ENCODE data around the gene TMEM213. TPM values are rescaled to one million over a fixed set of nuclear protein-coding genes. Genes with fewer than 3 reads are reported as not detected.
"Not testable (repeated sequence)": the region's sequence is repeated elsewhere in the genome, so short reads cannot be mapped to it uniquely, and the experiment has no call there.

The TMEM213 gene
- total and polyA plus RNA-seq, 9 of the 15 experiments (the other 6 are each of a cell fraction or from before 2014, with no cell fraction given), result not detected

GRCh38 chr7:138809346-138809745 is 11.6 kb downstream of the TMEM213 start:
- no peaks in the 10 kb centered on the region for H3K9me1 ChIP-seq (ENCODE audit: control insufficient read depth, insufficient read depth, low read length)
- no TSS peak for BruUV-seq (replicated peaks)
- H3K79me2 ChIP-seq (ENCODE audit: control insufficient read depth, insufficient read depth, low read length), result no peaks in the 10 kb centered on the region
- in situ Hi-C loops (cut with MboI) (no loop called here), intact Hi-C loops (cut with micrococcal nuclease) (no loop called here)
- H4K20me1 ChIP-seq (replicated peaks; ENCODE audit: control insufficient read depth, insufficient read depth, low read length), result no peaks in the 10 kb centered on the region
- no peak overlapping the region for H3K4me3 ChIP-seq
- ATAC-seq (no peak), FAIRE-seq (no peak), DNase-seq (ENCODE audit: extremely low read depth in 1 of 4, low spot score in 3 of 4) (no peak)
- H3K36me3 ChIP-seq (ENCODE audit: control insufficient read depth, insufficient read depth, low read length), result no peaks in the 10 kb centered on the region
- ChIA-PET CTCF (ENCODE audit: low intra/inter-chr PET ratio) (no interaction called here), POLR2A (no interaction called here)
- no peak overlapping the region for H2AFZ ChIP-seq (ENCODE audit: low read depth, low read length)
- H3K9ac ChIP-seq (ENCODE audit: insufficient read depth in 1 of 2, low read depth in 2 of 2, low read length in 2 of 2), result no peak overlapping the region
- WGBS (ENCODE audit: insufficient coverage, low coverage, missing lambda C conversion rate), result 1% methylated on average over 4 of the region's 4 CpGs
- H3K4me1 ChIP-seq (replicated peaks in 1 of 2; ENCODE audit: control insufficient read depth in 2 of 2, insufficient read depth in 2 of 2, low read length in 2 of 2), result no peaks in the 10 kb centered on the region
- H3K4me2 ChIP-seq (ENCODE audit: insufficient read depth, low read length), result no peak overlapping the region
- H3K9me3 ChIP-seq (replicated peaks; ENCODE audit: control insufficient read depth, insufficient read depth, low read depth, low read length), result no peaks in the 10 kb centered on the region
- 0 out of 2 replicates have a peak, but pooled peaks have one; percentile 38 for TF ChIP-seq SPI1 (IDR thresholded peaks at IDR 0.05; ENCODE audit: borderline replicate concordance, low read depth, low read length)
- TF ChIP-seq HMGN3 (IDR thresholded peaks at IDR 0.05; ENCODE audit: borderline replicate concordance, extremely low read depth, insufficient read length, low read depth, low read length), result no peak
- no peak for TF ChIP-seq ETV1 (tag; conservative IDR thresholded peaks at IDR 0.05; ENCODE audit: low read depth)
- TF ChIP-seq CBX3 (IDR thresholded peaks at IDR 0.05; ENCODE audit: borderline replicate concordance in 1 of 2, low read length in 2 of 2), result no peak
- no peak for TF ChIP-seq ZNF717 (CRISPR knock-in tag; IDR thresholded peaks at IDR 0.05)
- no peak overlapping the region for H3K27ac ChIP-seq (ENCODE audit: extremely low read depth, low read depth, low read length)
- peaks cover 3 to 14% of the 10 kb centered on the region in 2 experiments; a peak in 3 of 5 replicates for H3K27me3 ChIP-seq (ENCODE audit: control insufficient read depth in 2 of 2, insufficient read depth in 2 of 2, low read length in 2 of 2)

- H3K27ac ChIP-seq (ENCODE audit: extremely low read depth, low read depth, low read length); in situ Hi-C loops (cut with MboI); ATAC-seq; H3K9me1 ChIP-seq (ENCODE audit: control insufficient read depth, insufficient read depth, low read length); H2AFZ ChIP-seq (ENCODE audit: low read depth, low read length); H3K9ac ChIP-seq (ENCODE audit: insufficient read depth in 1 of 2, low read depth in 2 of 2, low read length in 2 of 2); H3K4me2 ChIP-seq (ENCODE audit: insufficient read depth, low read length); H3K4me3 ChIP-seq; FAIRE-seq; H4K20me1 ChIP-seq (replicated peaks; ENCODE audit: control insufficient read depth, insufficient read depth, low read length); POLR2A ChIA-PET; DNase-seq (ENCODE audit: extremely low read depth in 1 of 4, low spot score in 3 of 4); CTCF ChIA-PET (ENCODE audit: low intra/inter-chr PET ratio); H3K4me1 ChIP-seq (replicated peaks in 1 of 2; ENCODE audit: control insufficient read depth in 2 of 2, insufficient read depth in 2 of 2, low read length in 2 of 2); H3K79me2 ChIP-seq (ENCODE audit: control insufficient read depth, insufficient read depth, low read length); BruUV-seq (replicated peaks); H3K9me3 ChIP-seq (replicated peaks; ENCODE audit: control insufficient read depth, insufficient read depth, low read depth, low read length); H3K36me3 ChIP-seq (ENCODE audit: control insufficient read depth, insufficient read depth, low read length); intact Hi-C loops (cut with micrococcal nuclease): not testable (repeated sequence)
- H3K27me3 ChIP-seq (ENCODE audit: control insufficient read depth in 2 of 2, insufficient read depth in 2 of 2, low read length in 2 of 2), result peaks cover 3 to 11% of the 10 kb centered on the region in 2 experiments; a peak in 4 of 5 replicates
- peak; percentile 40; the same call in 1 of the 2 replicates for TF ChIP-seq BCOR (IDR thresholded peaks at IDR 0.05)
- 0% methylated on average over 1 of the region's 2 CpGs for WGBS (ENCODE audit: insufficient coverage, low coverage, missing lambda C conversion rate)
These were observed 13.5 kb downstream of the TMEM213 start for GRCh38 chr7:138811327-138811726.
